Measurements from ENCODE around the gene IRF8. TPM values are rescaled to one million over a fixed set of nuclear protein-coding genes. Genes with fewer than 3 reads are reported as not detected.

IRF8 gene
- total RNA-seq, 2 donors from 2014 or later, result 6.2 to 8.2 TPM

GRCh38 chr16:85914423-85914794, 15.4 kb downstream of the IRF8 start:
- no peaks in the 10 kb centered on the region for H3K9me3 ChIP-seq
- no peaks in the 10 kb centered on the region for H3K36me3 ChIP-seq (replicated peaks in 1 of 2; ENCODE audit: insufficient read depth in 1 of 2, low read depth in 2 of 2)
- DNase-seq, result no peak
- H3K4me1 ChIP-seq, result peaks cover 13% of the 10 kb centered on the region
- H3K4me3 ChIP-seq, result no peak overlapping the region
- intact Hi-C loops (cut with DNase I), result no loop called here
- TF ChIP-seq, protein P1, sequence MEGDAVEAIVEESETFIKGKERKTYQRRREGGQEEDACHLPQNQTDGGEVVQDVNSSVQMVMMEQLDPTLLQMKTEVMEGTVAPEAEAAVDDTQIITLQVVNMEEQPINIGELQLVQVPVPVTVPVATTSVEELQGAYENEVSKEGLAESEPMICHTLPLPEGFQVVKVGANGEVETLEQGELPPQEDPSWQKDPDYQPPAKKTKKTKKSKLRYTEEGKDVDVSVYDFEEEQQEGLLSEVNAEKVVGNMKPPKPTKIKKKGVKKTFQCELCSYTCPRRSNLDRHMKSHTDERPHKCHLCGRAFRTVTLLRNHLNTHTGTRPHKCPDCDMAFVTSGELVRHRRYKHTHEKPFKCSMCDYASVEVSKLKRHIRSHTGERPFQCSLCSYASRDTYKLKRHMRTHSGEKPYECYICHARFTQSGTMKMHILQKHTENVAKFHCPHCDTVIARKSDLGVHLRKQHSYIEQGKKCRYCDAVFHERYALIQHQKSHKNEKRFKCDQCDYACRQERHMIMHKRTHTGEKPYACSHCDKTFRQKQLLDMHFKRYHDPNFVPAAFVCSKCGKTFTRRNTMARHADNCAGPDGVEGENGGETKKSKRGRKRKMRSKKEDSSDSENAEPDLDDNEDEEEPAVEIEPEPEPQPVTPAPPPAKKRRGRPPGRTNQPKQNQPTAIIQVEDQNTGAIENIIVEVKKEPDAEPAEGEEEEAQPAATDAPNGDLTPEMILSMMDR (IDR thresholded peaks at IDR 0.05), result no peak
- TF ChIP-seq POLR2A (IDR thresholded peaks at IDR 0.05), result no peak
- no peaks in the 10 kb centered on the region for H3K27me3 ChIP-seq
- no peak for ATAC-seq
- WGBS, 2 donors, result 90 to 92% methylated on average over 16 to 17 of the region's 17 CpGs
- H3K27ac ChIP-seq, result no peak overlapping the region

- peak overlapping the region in 1 of 4 donors; percentile 19 for H3K27ac ChIP-seq
These were observed 16.3 kb downstream of the IRF8 start for GRCh38 chr16:85915125-85915845.

DNA sequence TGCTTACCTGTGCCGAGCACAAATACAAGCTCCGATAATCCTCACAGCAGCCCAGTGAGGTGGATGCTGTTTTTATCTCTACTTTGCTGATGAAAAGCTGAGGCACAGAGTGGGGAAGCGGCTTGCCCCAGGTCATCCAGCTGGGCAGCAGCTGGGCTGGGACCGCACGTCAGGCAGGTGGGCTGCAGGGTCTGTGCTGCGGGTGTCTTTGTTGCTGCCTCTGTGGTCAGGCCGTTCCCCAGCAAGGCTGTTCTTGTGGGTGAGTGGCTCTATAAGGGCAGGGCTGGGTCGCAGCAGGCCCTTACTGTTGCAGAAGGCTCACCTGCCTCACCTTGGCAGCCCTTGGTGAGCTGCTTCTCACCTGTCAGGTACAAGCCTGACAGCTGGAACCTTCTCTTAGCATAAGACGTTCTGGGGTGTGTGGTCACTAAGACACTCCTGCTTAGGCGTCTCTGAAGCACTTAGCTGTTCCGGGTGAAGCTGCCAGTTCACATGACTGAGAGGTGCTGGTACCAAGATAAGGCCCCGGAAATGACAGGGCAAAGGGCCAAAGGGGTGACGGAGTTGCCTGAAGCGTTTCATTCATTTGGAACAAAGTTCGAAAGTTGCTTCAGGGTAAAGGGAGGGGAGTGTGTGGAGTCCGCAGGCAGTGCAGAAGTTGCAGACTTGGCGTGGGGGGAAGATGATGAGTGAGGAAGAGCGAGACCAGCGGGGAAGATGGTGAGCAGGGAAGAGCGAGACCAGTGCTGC, 17.4 kb downstream of the IRF8 start:
- TF ChIP-seq, protein P1 (IDR thresholded peaks at IDR 0.05), result no peak
- TF ChIP-seq POLR2A (IDR thresholded peaks at IDR 0.05), result no peak
- 44 to 51% methylated on average over 14 to 20 of the region's 20 CpGs for WGBS, 2 donors
- Histone ChIP-seq H3K4me3 (no peak overlapping the region), H3K36me3 (replicated peaks in 1 of 2; ENCODE audit: insufficient read depth in 1 of 2, low read depth in 2 of 2) (no peaks in the 10 kb centered on the region), H3K9me3 (no peaks in the 10 kb centered on the region), H3K27ac (peak overlapping the region in 2 of 4 donors; percentile 49 to 61), H3K27me3 (no peaks in the 10 kb centered on the region), H3K4me1 (peaks cover 13% of the 10 kb centered on the region)
- ATAC-seq (peak; percentile 86), DNase-seq (peak; percentile 71 to 92 (median 88))
- intact Hi-C loops (cut with DNase I), result no loop called here

More at GRCh38 chr16:85915125-85915845, 16.3 kb downstream of the IRF8 start:
- Histone ChIP-seq H3K4me3 (no peak overlapping the region), H3K27me3 (no peaks in the 10 kb centered on the region), H3K36me3 (replicated peaks in 1 of 2; ENCODE audit: insufficient read depth in 1 of 2, low read depth in 2 of 2) (no peaks in the 10 kb centered on the region), H3K4me1 (peaks cover 13% of the 10 kb centered on the region), H3K9me3 (no peaks in the 10 kb centered on the region)
- TF ChIP-seq, protein P1 (IDR thresholded peaks at IDR 0.05), result no peak
- TF ChIP-seq POLR2A (IDR thresholded peaks at IDR 0.05), result no peak
- 78 to 81% methylated on average over 12 to 20 of the region's 20 CpGs for WGBS, 2 donors
- intact Hi-C loops (cut with DNase I), result no loop called here
- ATAC-seq (no peak), DNase-seq (peak in 2 of 4 donors; percentile 74 to 79)

DNA sequence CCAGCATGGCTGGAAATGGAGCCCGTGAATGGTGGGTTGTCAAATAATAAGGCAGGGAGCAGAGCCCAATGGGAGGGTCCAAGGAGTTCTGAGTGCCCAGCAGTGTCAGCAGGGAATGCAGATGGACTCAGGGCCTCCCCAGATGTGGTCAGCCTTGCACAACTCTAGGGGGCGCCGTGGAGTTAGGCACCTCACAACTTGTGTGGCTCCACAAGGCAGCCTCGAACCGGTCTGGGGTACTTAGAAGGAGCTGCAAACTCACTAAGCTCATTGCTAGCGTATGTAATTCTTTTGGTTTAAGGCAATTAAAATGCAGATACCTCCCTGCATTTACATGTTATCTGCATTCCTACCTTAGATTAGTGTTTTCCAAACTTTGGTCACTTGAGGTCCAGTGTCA, 18.1 kb downstream of the IRF8 start:
- intact Hi-C loops (cut with DNase I), result no loop called here
- no peak for DNase-seq
- no peak overlapping the region for H3K4me3 ChIP-seq
- peaks cover 13% of the 10 kb centered on the region for H3K4me1 ChIP-seq
- H3K36me3 ChIP-seq (replicated peaks in 1 of 2; ENCODE audit: insufficient read depth in 1 of 2, low read depth in 2 of 2), result no peaks in the 10 kb centered on the region
- ATAC-seq, result no peak
- H3K27me3 ChIP-seq, result no peaks in the 10 kb centered on the region
- H3K9me3 ChIP-seq, result no peaks in the 10 kb centered on the region
- WGBS, 2 donors, result 75 to 85% methylated on average over 6 of the region's 6 CpGs
- no peak for TF ChIP-seq POLR2A (IDR thresholded peaks at IDR 0.05)
- TF ChIP-seq, protein P1 (IDR thresholded peaks at IDR 0.05), result no peak
- H3K27ac ChIP-seq, result no peak overlapping the region
